IPS-20b (cell line): ENCODE measurements around the gene TOGARAM2.

Experiments used
- H3K27ac ChIP-seq: one replicate; pipeline ENCODE4 v1.5.1; 2013; ENCODE audit warnings: low read length
- H3K27me3 ChIP-seq: 2 replicates; pipeline ENCODE4 v1.6.1; 2013; ENCODE audit warnings: mild to moderate bottlenecking, low read length, inconsistent platforms; ENCODE audit not compliant: insufficient read depth
- H3K36me3 ChIP-seq: 2 replicates; pipeline ENCODE4 v1.6.1; 2013; ENCODE audit warnings: low read depth, mild to moderate bottlenecking, inconsistent platforms, low read length, moderate library complexity; ENCODE audit not compliant: insufficient read depth
- H3K4me1 ChIP-seq: 2 replicates; pipeline ENCODE4 v1.6.1; 2013; ENCODE audit warnings: mild to moderate bottlenecking, control low read depth, inconsistent platforms, low read length, moderate library complexity; ENCODE audit not compliant: insufficient read depth
- H3K4me3 ChIP-seq: 2 replicates; pipeline ENCODE4 v1.5.1; 2013; ENCODE audit warnings: mild to moderate bottlenecking, low read length, inconsistent platforms
- H3K9ac ChIP-seq: 2 replicates; pipeline ENCODE4 v1.6.1; 2013; ENCODE audit warnings: low read depth, mild to moderate bottlenecking, inconsistent platforms, low read length, moderate library complexity
- H3K9me3 ChIP-seq: 2 replicates; pipeline ENCODE4 v1.6.1; 2013; ENCODE audit warnings: mild to moderate bottlenecking, low read depth, low read length, inconsistent platforms; ENCODE audit not compliant: insufficient read depth

The TOGARAM2 gene

DNA sequence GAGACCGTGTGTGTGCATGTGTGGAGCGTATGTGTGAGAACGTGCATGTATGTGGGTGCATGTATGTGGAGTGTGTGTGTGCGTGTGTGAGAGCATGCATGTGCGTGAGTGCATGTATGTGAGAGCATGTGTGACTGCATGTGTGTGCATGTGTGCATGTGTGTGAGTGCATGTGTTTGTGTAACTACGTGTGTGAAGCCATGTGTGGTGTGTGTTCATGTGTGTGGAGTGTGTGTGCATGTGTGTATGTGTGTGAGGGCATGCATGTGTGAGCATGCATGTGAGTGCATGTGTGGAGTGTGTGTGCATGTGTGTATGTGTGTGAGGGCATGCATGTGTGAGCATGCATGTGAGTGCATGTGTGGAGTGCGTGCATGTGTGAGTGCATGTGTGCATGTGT lies 24.2 kb downstream of the TOGARAM2 start:
- Histone ChIP-seq H3K9ac (no peak overlapping the region), H3K4me3 (no peak overlapping the region), H3K9me3 (peaks cover 10% of the 10 kb centered on the region; the same call in 1 of the 2 replicates), H3K27me3 (no peaks in the 10 kb centered on the region), H3K36me3 (no peaks in the 10 kb centered on the region), H3K4me1 (no peaks in the 10 kb centered on the region), H3K27ac (no peak overlapping the region)

DNA sequence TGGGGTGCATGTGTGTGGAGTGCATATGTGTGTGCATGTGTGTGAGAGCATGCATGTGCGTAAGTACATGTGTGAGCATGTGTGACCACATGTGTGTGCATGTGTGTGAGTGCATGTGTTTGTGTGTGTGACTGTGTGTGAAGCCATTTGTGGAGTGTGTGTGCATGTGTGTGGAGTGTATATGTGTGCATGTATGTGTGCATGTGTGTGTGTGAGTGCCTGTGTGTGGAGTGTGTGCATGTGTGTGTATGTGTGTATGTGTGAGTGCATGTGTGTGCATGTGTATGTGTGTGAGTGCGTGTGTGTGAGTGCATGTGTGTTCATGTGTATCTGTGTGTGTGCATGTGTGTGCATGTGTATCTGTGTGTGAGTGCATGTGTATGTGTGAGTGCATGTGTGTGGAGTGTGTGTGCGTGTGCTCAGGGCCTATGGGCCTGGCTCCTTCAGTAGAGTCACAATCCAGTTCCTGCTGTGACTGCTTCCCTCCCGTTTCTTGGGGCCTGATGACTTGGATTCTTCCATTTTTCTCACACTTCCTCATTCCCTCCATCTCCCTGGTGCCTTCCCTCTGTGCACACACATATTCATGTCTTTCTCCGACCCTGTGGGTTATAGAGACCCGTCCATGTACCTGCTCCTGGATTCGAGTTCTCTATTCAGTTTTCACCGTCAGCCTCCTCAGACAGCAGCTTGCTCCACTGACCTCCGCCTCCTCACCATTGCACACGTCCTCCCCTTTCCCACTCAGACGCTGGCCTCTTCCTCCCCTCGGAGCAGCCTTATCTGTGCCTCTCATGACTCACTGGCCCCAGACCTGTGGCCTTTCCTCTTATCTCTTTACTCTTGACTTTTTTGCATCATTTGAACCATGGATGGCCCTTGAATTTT lies 25.2 kb downstream of the TOGARAM2 start:
- Histone ChIP-seq H3K9ac (no peak overlapping the region), H3K4me3 (no peak overlapping the region), H3K27me3 (no peaks in the 10 kb centered on the region), H3K4me1 (peaks cover 4% of the 10 kb centered on the region; the same call in 1 of the 2 replicates), H3K9me3 (peaks cover 10% of the 10 kb centered on the region; the same call in 1 of the 2 replicates), H3K36me3 (no peaks in the 10 kb centered on the region), H3K27ac (no peak overlapping the region)

- Histone ChIP-seq H3K36me3 (no peaks in the 10 kb centered on the region), H3K9ac (no peak overlapping the region), H3K9me3 (peaks cover 10% of the 10 kb centered on the region; the same call in 1 of the 2 replicates), H3K4me3 (no peak overlapping the region), H3K4me1 (peaks cover 7% of the 10 kb centered on the region; the same call in 1 of the 2 replicates), H3K27me3 (no peaks in the 10 kb centered on the region), H3K27ac (no peak overlapping the region)
Measured at GRCh38 chr2:29006980-29007301, 25.8 kb downstream of the TOGARAM2 start.

DNA sequence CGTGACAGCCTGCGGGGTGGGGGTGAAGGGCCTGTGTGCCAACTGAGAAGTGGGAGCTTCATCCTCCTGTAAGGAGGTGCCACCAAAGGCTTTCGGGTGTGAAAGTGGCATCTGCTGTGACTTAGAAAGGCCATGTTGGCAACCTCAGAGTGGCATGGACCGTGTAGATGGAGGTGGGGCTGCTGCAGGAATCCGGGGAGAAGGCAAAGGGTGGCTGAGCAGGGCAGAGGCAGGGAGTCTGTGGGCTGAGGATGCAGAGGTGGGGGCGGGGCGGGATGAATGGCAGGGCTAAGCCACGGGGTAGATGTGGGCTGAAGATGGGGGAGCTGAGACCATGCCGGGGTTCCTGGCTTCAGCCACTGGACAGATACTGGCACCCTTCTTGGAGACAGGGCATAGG lies 28.2 kb downstream of the TOGARAM2 start:
- no peak overlapping the region for H3K4me3 ChIP-seq
- no peak overlapping the region for H3K9ac ChIP-seq
- H3K27ac ChIP-seq, result no peak overlapping the region
- no peaks in the 10 kb centered on the region for H3K36me3 ChIP-seq
- peaks cover 10% of the 10 kb centered on the region; the same call in 1 of the 2 replicates for H3K9me3 ChIP-seq
- peaks cover 7% of the 10 kb centered on the region; the same call in 1 of the 2 replicates for H3K4me1 ChIP-seq
- H3K27me3 ChIP-seq, result no peaks in the 10 kb centered on the region

DNA sequence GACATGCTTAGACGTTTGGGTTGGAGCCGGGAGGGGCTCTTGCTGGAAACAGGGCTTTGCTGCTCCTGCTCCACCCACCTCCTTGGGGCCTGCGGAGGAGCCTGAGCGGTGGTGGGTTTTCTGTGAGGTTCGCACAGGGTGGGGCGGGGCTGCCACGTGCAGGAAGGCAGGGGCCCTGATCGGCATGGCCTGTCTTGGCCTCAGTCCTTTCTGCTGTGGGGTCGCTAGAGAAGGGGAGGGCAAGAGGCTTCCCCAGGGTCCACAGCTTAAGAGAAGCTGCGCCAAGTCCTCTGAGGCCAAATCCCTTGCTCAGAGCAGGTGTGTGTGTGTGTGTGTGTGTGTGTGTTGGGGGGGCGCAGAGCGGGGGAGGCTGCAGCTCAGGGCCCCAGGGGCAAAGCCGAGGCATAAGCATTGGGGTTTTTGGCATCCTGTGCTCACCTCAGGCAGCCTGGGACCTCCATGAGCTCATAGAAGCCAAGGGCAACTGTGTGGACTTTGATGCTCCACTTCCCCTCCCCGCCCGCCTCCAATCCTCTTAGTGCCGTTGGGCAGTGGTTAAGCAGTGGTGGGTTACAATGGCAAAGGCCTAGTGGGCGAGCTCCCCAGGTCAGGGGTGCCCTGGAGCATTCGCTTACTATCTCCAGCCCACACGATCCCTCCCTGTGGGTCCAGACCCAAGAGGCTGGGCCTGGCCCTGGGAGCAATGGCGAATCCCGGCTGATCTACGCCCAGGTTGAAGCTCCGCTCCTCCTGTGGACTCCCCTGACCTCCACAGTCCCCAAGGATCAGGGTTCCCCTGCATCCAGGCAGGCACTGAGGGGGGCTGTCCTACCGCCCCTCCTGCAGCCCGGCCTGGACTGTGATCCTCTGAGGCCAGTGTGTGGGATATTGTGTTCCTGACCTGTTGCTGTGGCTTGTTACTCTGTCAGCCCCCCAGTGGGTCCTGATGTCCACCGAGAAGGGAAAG lies 28.9 kb downstream of the TOGARAM2 start:
- peaks cover 10% of the 10 kb centered on the region; the same call in 1 of the 2 replicates for H3K9me3 ChIP-seq
- H3K36me3 ChIP-seq, result no peaks in the 10 kb centered on the region
- H3K9ac ChIP-seq, result no peak overlapping the region
- no peaks in the 10 kb centered on the region for H3K27me3 ChIP-seq
- H3K4me3 ChIP-seq, result no peak overlapping the region
- no peak overlapping the region for H3K27ac ChIP-seq
- H3K4me1 ChIP-seq, result peaks cover 7% of the 10 kb centered on the region; the same call in 1 of the 2 replicates

- Histone ChIP-seq H3K27ac (peak overlapping the region; percentile 64), H3K27me3 (no peaks in the 10 kb centered on the region), H3K4me1 (peaks cover 7% of the 10 kb centered on the region; the same call in 1 of the 2 replicates), H3K4me3 (no peak overlapping the region), H3K9me3 (peaks cover under 1% of the 10 kb centered on the region; the same call in 1 of the 2 replicates), H3K9ac (no peak overlapping the region; the same call in 1 of the 2 replicates), H3K36me3 (no peaks in the 10 kb centered on the region)
Measured at GRCh38 chr2:29010946-29011345, 29.8 kb downstream of the TOGARAM2 start.

GRCh38 chr2:29011418-29012060 lies 30.4 kb downstream of the TOGARAM2 start:
- peaks cover 7% of the 10 kb centered on the region; the same call in 1 of the 2 replicates for H3K4me1 ChIP-seq

GRCh38 chr2:29012211-29012681 lies 31.1 kb downstream of the TOGARAM2 start:
- Histone ChIP-seq H3K4me3 (no peak overlapping the region), H3K27me3 (no peaks in the 10 kb centered on the region), H3K9me3 (no peaks in the 10 kb centered on the region), H3K36me3 (no peaks in the 10 kb centered on the region), H3K4me1 (peaks cover 7% of the 10 kb centered on the region; the same call in 1 of the 2 replicates), H3K9ac (no peak overlapping the region), H3K27ac (no peak overlapping the region)

More at GRCh38 chr2:29011418-29012060, 30.4 kb downstream of the TOGARAM2 start:
- no peaks in the 10 kb centered on the region for H3K9me3 ChIP-seq
- H3K27ac ChIP-seq, result peak overlapping the region; percentile 64
- H3K36me3 ChIP-seq, result no peaks in the 10 kb centered on the region
- no peak overlapping the region for H3K4me3 ChIP-seq
- H3K27me3 ChIP-seq, result no peaks in the 10 kb centered on the region
- no peak overlapping the region; the same call in 1 of the 2 replicates for H3K9ac ChIP-seq

DNA sequence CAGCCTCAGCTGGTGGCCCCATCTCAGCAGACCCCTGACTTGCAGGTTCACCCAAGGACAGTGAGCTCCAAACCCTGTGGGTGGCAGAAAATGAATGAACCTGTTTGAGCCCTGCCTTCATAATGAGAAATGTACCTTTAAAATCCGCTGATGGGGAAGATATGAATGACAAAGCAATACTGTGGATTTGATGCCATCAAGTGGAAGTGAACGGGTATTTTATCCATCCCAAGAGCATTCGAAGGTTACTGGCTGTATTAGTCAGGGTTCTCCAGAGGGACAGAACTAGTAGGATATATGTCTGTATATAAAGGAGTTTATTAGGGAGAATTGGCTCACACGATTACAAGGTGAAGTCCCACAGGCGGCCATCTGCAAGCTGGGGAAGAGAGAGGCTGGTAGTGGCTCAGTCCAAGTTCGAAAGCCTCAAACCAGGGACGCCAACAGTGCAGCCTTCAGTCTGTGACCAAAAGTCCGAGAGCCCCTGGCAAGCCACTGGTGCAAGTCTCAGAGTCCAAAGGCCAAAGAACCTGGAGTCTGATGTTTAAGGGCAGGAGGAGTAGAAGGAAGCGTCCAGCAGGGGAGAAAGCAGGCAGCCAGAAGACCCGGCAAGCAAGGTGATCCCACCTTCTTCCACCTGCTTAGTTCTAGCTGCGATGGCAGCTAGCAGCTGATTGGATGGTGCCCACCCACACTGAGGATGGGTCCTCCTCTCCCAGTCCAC lies 32.1 kb downstream of the TOGARAM2 start:
- H3K27ac ChIP-seq, result no peak overlapping the region
- H3K36me3 ChIP-seq, result no peaks in the 10 kb centered on the region
- peaks cover 7% of the 10 kb centered on the region; the same call in 1 of the 2 replicates for H3K4me1 ChIP-seq
- no peak overlapping the region for H3K9ac ChIP-seq
- H3K4me3 ChIP-seq, result no peak overlapping the region
- H3K27me3 ChIP-seq, result no peaks in the 10 kb centered on the region
- no peaks in the 10 kb centered on the region for H3K9me3 ChIP-seq

- Histone ChIP-seq H3K27ac (no peak overlapping the region), H3K4me3 (no peak overlapping the region), H3K9ac (no peak overlapping the region)
Measured at GRCh38 chr2:29014331-29014730, 33.2 kb downstream of the TOGARAM2 start.

More at GRCh38 chr2:29014331-29014730, 33.2 kb downstream of the TOGARAM2 start:
- Histone ChIP-seq H3K36me3 (no peaks in the 10 kb centered on the region), H3K9me3 (no peaks in the 10 kb centered on the region), H3K27me3 (no peaks in the 10 kb centered on the region), H3K4me1 (peaks cover 7% of the 10 kb centered on the region; the same call in 1 of the 2 replicates)
